SU-DHL-6 (cell line): ENCODE results near the gene CCDC137.

Source experiments
- EZH2phosphoT487 ChIP-seq: fragments of 200-600 bp; sonication (generic), shearing (Covaris generic); conservative IDR thresholded peaks from 2 replicates; pipeline ENCODE4 v1.6.1; 2018; ENCODE audit warnings: mild to moderate bottlenecking, antibody characterized with exemption, low read length, moderate library complexity, mixed read lengths
- TF ChIP-seq, protein P1 (sequence below): fragments of 200-600 bp; sonication (generic); IDR thresholded peaks from one replicate; pipeline ENCODE4 v1.5.1; 2017; ENCODE audit warnings: antibody characterized with exemption, mild to moderate bottlenecking, low read length, moderate library complexity; ENCODE audit not compliant: insufficient read depth, poor library complexity, severe bottlenecking

DNA sequence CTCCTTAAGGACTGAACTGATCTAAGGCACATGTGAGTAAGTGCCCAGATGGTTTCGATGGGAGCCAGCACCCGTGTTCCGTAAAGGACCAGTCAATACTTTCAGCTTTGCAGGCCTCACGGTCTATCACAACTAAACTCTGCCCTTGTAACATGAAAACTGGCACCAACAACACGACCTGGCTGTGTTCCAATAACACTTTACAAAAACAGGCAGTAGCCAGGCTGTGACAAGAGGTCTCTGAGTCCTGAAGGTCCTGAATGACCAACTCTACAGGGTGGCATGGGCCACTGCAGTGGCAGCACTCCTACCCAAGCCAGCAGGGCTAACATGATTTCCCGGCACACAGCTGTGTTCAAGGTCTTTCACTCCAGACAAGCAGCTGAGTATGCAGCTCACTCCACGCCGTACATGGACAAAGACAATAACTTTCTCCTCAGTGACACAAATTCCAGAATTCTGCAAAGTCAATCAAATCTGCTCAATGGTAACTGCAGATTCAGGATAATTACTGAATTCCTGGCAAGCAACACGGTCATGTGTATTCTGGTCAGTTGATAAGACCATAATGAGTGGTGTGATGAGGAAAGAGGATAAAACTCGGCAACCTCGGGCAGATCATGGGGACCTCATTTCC, 44.9 kb upstream of the CCDC137 start:
- TF ChIP-seq, protein P1, sequence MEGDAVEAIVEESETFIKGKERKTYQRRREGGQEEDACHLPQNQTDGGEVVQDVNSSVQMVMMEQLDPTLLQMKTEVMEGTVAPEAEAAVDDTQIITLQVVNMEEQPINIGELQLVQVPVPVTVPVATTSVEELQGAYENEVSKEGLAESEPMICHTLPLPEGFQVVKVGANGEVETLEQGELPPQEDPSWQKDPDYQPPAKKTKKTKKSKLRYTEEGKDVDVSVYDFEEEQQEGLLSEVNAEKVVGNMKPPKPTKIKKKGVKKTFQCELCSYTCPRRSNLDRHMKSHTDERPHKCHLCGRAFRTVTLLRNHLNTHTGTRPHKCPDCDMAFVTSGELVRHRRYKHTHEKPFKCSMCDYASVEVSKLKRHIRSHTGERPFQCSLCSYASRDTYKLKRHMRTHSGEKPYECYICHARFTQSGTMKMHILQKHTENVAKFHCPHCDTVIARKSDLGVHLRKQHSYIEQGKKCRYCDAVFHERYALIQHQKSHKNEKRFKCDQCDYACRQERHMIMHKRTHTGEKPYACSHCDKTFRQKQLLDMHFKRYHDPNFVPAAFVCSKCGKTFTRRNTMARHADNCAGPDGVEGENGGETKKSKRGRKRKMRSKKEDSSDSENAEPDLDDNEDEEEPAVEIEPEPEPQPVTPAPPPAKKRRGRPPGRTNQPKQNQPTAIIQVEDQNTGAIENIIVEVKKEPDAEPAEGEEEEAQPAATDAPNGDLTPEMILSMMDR = no peak
- no peak for TF ChIP-seq EZH2phosphoT487
